GM21786 (cell line): ENCODE measurements around the gene CYP27B1.
"Not testable (repeated sequence)": the region's sequence is repeated elsewhere in the genome, so short reads cannot be mapped to it uniquely, and the experiment has no call there.

Source experiments
- ATAC-seq: cut with Tn5 transposase; IDR thresholded peaks from one replicate; pipeline ENCODE4 v1.9.1; 2021; ENCODE audit not compliant: unreplicated experiment

Gene CYP27B1

GRCh38 chr12:57783861-57784260, 17.0 kb upstream of the CYP27B1 start:
- no peak for ATAC-seq

GRCh38 chr12:57783466-57783801, 16.6 kb upstream of the CYP27B1 start:
- ATAC-seq, result no peak

GRCh38 chr12:57782608-57783465, 16.0 kb upstream of the CYP27B1 start, which contains the start of gene TSFM:
Gene TSFM (plus strand): TSS chr12:57782787. CDS start chr12:57782802, 15 bp downstream.
- ATAC-seq, result peak; percentile 76

GRCh38 chr12:57782243-57782607, 15.3 kb upstream of the CYP27B1 start:
- ATAC-seq, result no peak

- ATAC-seq, result no peak
These were observed 14.9 kb upstream of the CYP27B1 start for GRCh38 chr12:57781801-57782200.

- ATAC-seq, result no peak
These were observed 14.4 kb upstream of the CYP27B1 start for GRCh38 chr12:57781244-57781643.

GRCh38 chr12:57780284-57780897, 13.5 kb upstream of the CYP27B1 start:
- no peak for ATAC-seq

GRCh38 chr12:57779736-57780135, 12.9 kb upstream of the CYP27B1 start:
- no peak for ATAC-seq

- ATAC-seq, result no peak
These were observed 11.0 kb upstream of the CYP27B1 start for GRCh38 chr12:57777911-57778310.

- ATAC-seq, result no peak
These were observed 10.5 kb upstream of the CYP27B1 start for GRCh38 chr12:57777367-57777766.

GRCh38 chr12:57776247-57776587, 9.3 kb upstream of the CYP27B1 start:
- ATAC-seq, result no peak

- ATAC-seq, result no peak
These were observed 8.8 kb upstream of the CYP27B1 start for GRCh38 chr12:57775563-57776246.

GRCh38 chr12:57775044-57775443, 8.2 kb upstream of the CYP27B1 start:
- no peak for ATAC-seq

GRCh38 chr12:57774634-57775033, 7.8 kb upstream of the CYP27B1 start:
- not testable (repeated sequence) for ATAC-seq

GRCh38 chr12:57772429-57773322, 5.8 kb upstream of the CYP27B1 start, which contains the start of gene EEF1AKMT3:
Gene EEF1AKMT3 (plus strand): TSS chr12:57772614. CDS start chr12:57772725, 111 bp downstream.
- ATAC-seq, result peak; percentile 22

GRCh38 chr12:57771873-57772428, 5.1 kb upstream of the CYP27B1 start, which contains the start of gene METTL1:
Gene METTL1 (minus strand): TSS chr12:57772105. CDS start chr12:57772083, 22 bp downstream.
- ATAC-seq, result peak; percentile 81

- peak; percentile 75 for ATAC-seq
These were observed 4.5 kb upstream of the CYP27B1 start for GRCh38 chr12:57771236-57771872.

- ATAC-seq, result no peak
These were observed 3.9 kb upstream of the CYP27B1 start for GRCh38 chr12:57770734-57771133.

- ATAC-seq, result no peak
These were observed 2.7 kb upstream of the CYP27B1 start for GRCh38 chr12:57769594-57769993.

- no peak for ATAC-seq
These were observed 998 bp upstream of the CYP27B1 start for GRCh38 chr12:57767876-57768275.
